Caco-2 (cell line): ENCODE data around the gene SLC23A1. TPM values are rescaled to one million over a fixed set of nuclear protein-coding genes. Genes with fewer than 3 reads are reported as not detected.
A peak's percentile ranks its signal among the peaks of the same experiment; 100 is the strongest.

Experiments used
- BruUV-seq: library from RNA; stranded (reverse); fragments of 400-500 nt; replicated peaks from 2 replicates; lab custom pipeline; 2021; lab: Mats Ljungman, UMichigan
- CTCF ChIA-PET: fragments of 300-600 bp; sonication (Branson Sonifier 250); formaldehyde crosslinking; loops from one replicate; lab custom pipeline; 2022; ENCODE audit warnings: antibody characterized with exemption; lab: Charles Lee
- POLR2A ChIA-PET: fragments of 300-600 bp; sonication (Branson Sonifier 250); formaldehyde crosslinking; loops from one replicate; lab custom pipeline; 2022; ENCODE audit warnings: antibody characterized with exemption; lab: Charles Lee
- DNase-seq, 2 experiments: peaks; one replicate each; pipeline versions ENCODE4 v3.0.0 to v3.0.0-alpha.2; 2020 to 2022
- H3K27me3 ChIP-seq: replicated peaks from 2 replicates; pipeline ENCODE4 v1.6.0; 2011; ENCODE audit warnings: low read length; ENCODE audit not compliant: control insufficient read depth, insufficient read depth
- H3K36me3 ChIP-seq: 2 replicates; pipeline ENCODE4 v1.5.1; 2011; ENCODE audit warnings: low read length; ENCODE audit not compliant: control insufficient read depth, insufficient read depth
- H3K4me1 ChIP-seq: fragments of 250-450 bp; sonication (Bioruptor Pico); 2 replicates; pipeline ENCODE4 v1.5.1; 2020; ENCODE audit warnings: mild to moderate bottlenecking
- H3K4me3 ChIP-seq: 2 replicates; pipeline ENCODE4 v1.5.1; 2011; ENCODE audit warnings: low read depth, mild to moderate bottlenecking, control low read depth, low read length
- H3K9me3 ChIP-seq: fragments of 250-450 bp; sonication (Bioruptor Pico); 2 replicates; pipeline ENCODE4 v1.5.1; 2020; ENCODE audit warnings: mild to moderate bottlenecking, moderate library complexity
- H3K27ac Mint-ChIP-seq: one replicate; pipeline ENCODE4 v1.8.0; 2022; ENCODE audit warnings: mixed read lengths; ENCODE audit not compliant: unreplicated experiment
- H3K27me3 Mint-ChIP-seq: one replicate; pipeline ENCODE4 v1.8.0; 2022; ENCODE audit warnings: mixed read lengths; ENCODE audit not compliant: insufficient read depth, unreplicated experiment
- H3K36me3 Mint-ChIP-seq: one replicate; pipeline ENCODE4 v1.8.0; 2022; ENCODE audit warnings: mild to moderate bottlenecking, mixed read lengths; ENCODE audit not compliant: insufficient read depth, unreplicated experiment
- H3K4me1 Mint-ChIP-seq: one replicate; pipeline ENCODE4 v1.8.0; 2022; ENCODE audit warnings: low read depth, mixed read lengths; ENCODE audit not compliant: unreplicated experiment
- H3K4me3 Mint-ChIP-seq: one replicate; pipeline ENCODE4 v1.8.0; 2022; ENCODE audit warnings: mild to moderate bottlenecking, moderate library complexity, mixed read lengths; ENCODE audit not compliant: unreplicated experiment
- H3K9me3 Mint-ChIP-seq: one replicate; pipeline ENCODE4 v1.8.0; 2022; ENCODE audit warnings: mixed read lengths; ENCODE audit not compliant: unreplicated experiment
- CTCF ChIP-seq, 2 experiments: fragments of 200-600 bp in 1 of 2; IDR thresholded peaks; 1 replicate in 1 of 2; 2 replicates in 1 of 2; pipeline versions ENCODE4 v1.5.1 to v1.8.0; 2011 to 2022; ENCODE audit warnings: antibody characterized with exemption in 1 of 2, control low read depth in 1 of 2, inconsistent platforms in 1 of 2, low read depth in 1 of 2, low read length in 1 of 2, mild to moderate bottlenecking in 1 of 2, moderate library complexity in 1 of 2; ENCODE audit not compliant: insufficient read depth in 1 of 2, severe bottlenecking in 1 of 2, unreplicated experiment in 1 of 2
- intact Hi-C: fragments of 100-400 bp; cut with micrococcal nuclease; formaldehyde crosslinking; loops from one replicate; pipeline ENCODE4 v1.10.0; 2022; ENCODE audit not compliant: unreplicated experiment
- total RNA-seq: library from RNA; stranded (reverse); gene quantifications from 2 replicates; pipeline ENCODE4 v1.2.3, GENCODE V29; 2022

Gene SLC23A1
- total RNA-seq, 1 experiment from 2014 or later, result 20.4 TPM

GRCh38 chr5:139393497-139394122 is 10.5 kb upstream of the SLC23A1 start:
- Mint-ChIP-seq H3K4me1 (peaks cover 9% of the 10 kb centered on the region), H3K36me3 (peaks cover 14% of the 10 kb centered on the region), H3K27me3 (no peaks in the 10 kb centered on the region), H3K4me3 (peak overlapping the region; percentile 82), H3K9me3 (no peaks in the 10 kb centered on the region), H3K27ac (peak overlapping the region; percentile 79)
- Histone ChIP-seq H3K4me1 (peaks cover 22% of the 10 kb centered on the region), H3K9me3 (no peaks in the 10 kb centered on the region), H3K36me3 (no peaks in the 10 kb centered on the region; the same call in 1 of the 2 replicates), H3K4me3 (peak overlapping the region; percentile 86), H3K27me3 (no peaks in the 10 kb centered on the region)
- POLR2A ChIA-PET, result interaction anchor here (0.6 to 1.0 kb wide), 2 partner anchors 10 to 51 kb away, joined by 4 read pairs; partner anchors contain the start of gene SPATA24
- CTCF ChIA-PET, result interaction anchor here (0.6 to 1.2 kb wide), 3 partner anchors 25 to 262 kb away, joined by 3 to 8 read pairs (median 5); partner anchors contain the start of gene PAIP2
- no peak for DNase-seq
- no TSS peak for BruUV-seq
- TF ChIP-seq CTCF (IDR thresholded peaks at IDR 0.05; ENCODE audit: insufficient read depth in 1 of 2, low read depth in 1 of 2, low read length in 1 of 2, severe bottlenecking in 1 of 2, unreplicated experiment in 1 of 2), result no peak
- intact Hi-C loops, result loop anchor here (1.0 kb wide), 2 partner anchors 10 to 51 kb away; no protein-coding TSS in a partner anchor

- ChIA-PET POLR2A (interaction anchor here (0.6 to 1.0 kb wide), 2 partner anchors 11 to 51 kb away, joined by 4 read pairs; partner anchors contain the start of gene SPATA24), CTCF (interaction anchor here (0.6 to 1.2 kb wide), 5 partner anchors 11 to 263 kb away, joined by 3 to 8 read pairs (median 5); partner anchors contain the start of genes PAIP2 and SPATA24)
- Mint-ChIP-seq H3K27me3 (no peaks in the 10 kb centered on the region), H3K27ac (peak overlapping the region; percentile 79), H3K9me3 (no peaks in the 10 kb centered on the region), H3K4me3 (peak overlapping the region; percentile 82), H3K4me1 (peaks cover 9% of the 10 kb centered on the region), H3K36me3 (peaks cover 14% of the 10 kb centered on the region)
- DNase-seq, result peak; percentile 85 to 89
- TSS peak; percentile 63 for BruUV-seq
- no peaks in the 10 kb centered on the region for H3K27me3 ChIP-seq
- peak; percentile 85 to 94 for TF ChIP-seq CTCF (IDR thresholded peaks at IDR 0.05; ENCODE audit: insufficient read depth in 1 of 2, low read depth in 1 of 2, low read length in 1 of 2, severe bottlenecking in 1 of 2, unreplicated experiment in 1 of 2)
- H3K4me3 ChIP-seq, result peak overlapping the region; percentile 86
- intact Hi-C loops, result loop anchor here (1.0 kb wide), 2 partner anchors 10 to 51 kb away; no protein-coding TSS in a partner anchor
- no peaks in the 10 kb centered on the region for H3K9me3 ChIP-seq
- no peaks in the 10 kb centered on the region; the same call in 1 of the 2 replicates for H3K36me3 ChIP-seq
- peaks cover 22% of the 10 kb centered on the region for H3K4me1 ChIP-seq
Observed at GRCh38 chr5:139392678-139393496, 9.8 kb upstream of the SLC23A1 start.

- H3K27me3 Mint-ChIP-seq, result no peaks in the 10 kb centered on the region
- H3K4me3 Mint-ChIP-seq, result peak overlapping the region; percentile 82
- peaks cover 22% of the 10 kb centered on the region for H3K4me1 ChIP-seq
- no peak for TF ChIP-seq CTCF (IDR thresholded peaks at IDR 0.05; ENCODE audit: insufficient read depth in 1 of 2, low read depth in 1 of 2, low read length in 1 of 2, severe bottlenecking in 1 of 2, unreplicated experiment in 1 of 2)
- peaks cover 9% of the 10 kb centered on the region for H3K4me1 Mint-ChIP-seq
- intact Hi-C loops, result no loop called here
- POLR2A ChIA-PET, result no interaction called here
- peak overlapping the region; percentile 79 for H3K27ac Mint-ChIP-seq
- H3K9me3 Mint-ChIP-seq, result no peaks in the 10 kb centered on the region
- no peak for DNase-seq
- H3K27me3 ChIP-seq, result no peaks in the 10 kb centered on the region
- BruUV-seq, result no TSS peak
- no peaks in the 10 kb centered on the region for H3K36me3 ChIP-seq
- peaks cover 14% of the 10 kb centered on the region for H3K36me3 Mint-ChIP-seq
- CTCF ChIA-PET, result interaction anchor here (0.6 to 1.2 kb wide), 3 partner anchors 11 to 69 kb away, joined by 3 to 5 read pairs (median 3); partner anchors contain the start of gene SPATA24
- H3K9me3 ChIP-seq, result no peaks in the 10 kb centered on the region
- H3K4me3 ChIP-seq, result peak overlapping the region; percentile 86
Observed at GRCh38 chr5:139392324-139392677, 9.2 kb upstream of the SLC23A1 start.
